H1 (cell line): Measurements from ENCODE around the gene OR51M1. TPM values are rescaled to one million over a fixed set of nuclear protein-coding genes. Genes with fewer than 3 reads are reported as not detected.
A peak's percentile ranks its signal among the peaks of the same experiment; 100 is the strongest.

Experiments
- CTCF ChIA-PET: fragments of 300-600 bp; sonication (Branson Sonifier 250); formaldehyde crosslinking; loops from one replicate; lab custom pipeline; 2021; ENCODE audit not compliant: partially characterized antibody; lab: Charles Lee
- POLR2A ChIA-PET: fragments of 300-600 bp; sonication (Branson Sonifier 250); formaldehyde crosslinking; loops from one replicate; lab custom pipeline; 2021; ENCODE audit warnings: inconsistent platforms; ENCODE audit not compliant: partially characterized antibody; lab: Charles Lee
- DNase-seq, 2 experiments: peaks; one replicate each; pipeline versions ENCODE4 v3.0.0 to v3.0.0-alpha.2; 2010 to 2022; ENCODE audit warnings: low spot score in 2 of 2, low read depth in 1 of 2, mixed read lengths in 1 of 2
- FAIRE-seq: peaks from 2 replicates; lab custom pipeline; 2011; peaks lifted over from hg19 to GRCh38; lab: Jason Lieb, UNC
- H2AFZ ChIP-seq: 2 replicates; pipeline ENCODE4 v1.8.1; 2012; ENCODE audit warnings: low read length, inconsistent platforms
- H2AK5ac ChIP-seq: 2 replicates; pipeline ENCODE4 v1.6.1; 2013; ENCODE audit warnings: low read depth, low read length
- H2BK120ac ChIP-seq: replicated peaks from 2 replicates; pipeline ENCODE3; 2013; ENCODE audit warnings: low read depth, low read length, inconsistent platforms
- H2BK12ac ChIP-seq: 2 replicates; pipeline ENCODE4 v1.6.1; 2013; ENCODE audit warnings: low read depth, low read length
- H2BK15ac ChIP-seq: 2 replicates; pipeline ENCODE4 v1.6.1; 2013; ENCODE audit warnings: low read length
- H2BK20ac ChIP-seq: 2 replicates; pipeline ENCODE4 v1.6.1; 2013; ENCODE audit warnings: low read length
- H2BK5ac ChIP-seq: 2 replicates; pipeline ENCODE4 v1.6.1; 2013; ENCODE audit warnings: low read depth, low read length
- H3K14ac ChIP-seq: 2 replicates; pipeline ENCODE4 v1.6.1; 2013; ENCODE audit warnings: inconsistent platforms; ENCODE audit not compliant: insufficient read length
- H3K18ac ChIP-seq: 2 replicates; pipeline ENCODE4 v1.6.1; 2013; ENCODE audit warnings: low read length; ENCODE audit errors: extremely low read depth
- H3K23ac ChIP-seq: 2 replicates; pipeline ENCODE4 v1.6.1; 2013; ENCODE audit warnings: inconsistent platforms; ENCODE audit not compliant: insufficient read length
- H3K23me2 ChIP-seq: 2 replicates; pipeline ENCODE4 v1.6.1; 2013; ENCODE audit warnings: low read depth, low read length
- H3K27ac ChIP-seq: 2 replicates; pipeline ENCODE4 v1.6.1; 2011; ENCODE audit warnings: low read depth, low read length, inconsistent platforms
- H3K27me3 ChIP-seq, 4 experiments: replicated peaks in 1 of 4; 1 replicate in 1 of 4; 2 replicates in 3 of 4; pipeline versions ENCODE4 v1.6.1 to v1.8.1; 2011 to 2013; ENCODE audit warnings: low read length in 3 of 4, mild to moderate bottlenecking in 3 of 4, inconsistent platforms in 2 of 4, mixed read lengths in 2 of 4, moderate library complexity in 1 of 4; ENCODE audit not compliant: control insufficient read depth in 3 of 4, insufficient read depth in 3 of 4; ENCODE audit errors: extremely low read depth in 1 of 4
- H3K36me3 ChIP-seq, 4 experiments: 2 replicates each; pipeline versions ENCODE4 v1.6.1 to v1.8.1; 2011 to 2013; ENCODE audit warnings: mild to moderate bottlenecking in 4 of 4, low read length in 3 of 4, moderate library complexity in 2 of 4, control low read depth in 1 of 4, inconsistent platforms in 1 of 4; ENCODE audit not compliant: insufficient read depth in 4 of 4, control insufficient read depth in 2 of 4
- H3K4ac ChIP-seq: replicated peaks from 2 replicates; pipeline ENCODE3; 2013; ENCODE audit warnings: low read length, low read depth, mixed read lengths, inconsistent platforms; ENCODE audit not compliant: insufficient read length
- H3K4me1 ChIP-seq, 4 experiments: replicated peaks in 1 of 4; 1 replicate in 1 of 4; 2 replicates in 3 of 4; pipeline versions ENCODE4 v1.6.1 to v1.8.1; 2011 to 2013; ENCODE audit warnings: low read length in 3 of 4, inconsistent platforms in 2 of 4, mixed read lengths in 1 of 4; ENCODE audit not compliant: insufficient read depth in 4 of 4, control insufficient read depth in 3 of 4
- H3K4me2 ChIP-seq, 2 experiments: 2 replicates each; pipeline versions ENCODE4 v1.6.1 to v1.8.1; 2011 to 2013; ENCODE audit warnings: low read depth in 2 of 2, low read length in 2 of 2, control low read depth in 1 of 2, inconsistent platforms in 1 of 2, mild to moderate bottlenecking in 1 of 2; ENCODE audit not compliant: insufficient read depth in 1 of 2
- H3K4me3 ChIP-seq, 4 experiments: fragments of 200-600, 300-600 bp in 1 of 4; sonication (generic), shearing (Covaris generic), sonication (Bioruptor Twin) in 1 of 4; 2 replicates each; pipeline versions ENCODE4 v1.5.1 to v1.8.1; 2011 to 2016; ENCODE audit warnings: low read length in 4 of 4, low read depth in 3 of 4, control low read depth in 2 of 4, inconsistent platforms in 2 of 4, mild to moderate bottlenecking in 2 of 4, mixed read lengths in 1 of 4, moderate library complexity in 1 of 4; ENCODE audit not compliant: insufficient read depth in 2 of 4; ENCODE audit errors: extremely low read depth in 1 of 4
- H3K56ac ChIP-seq: replicated peaks from 2 replicates; pipeline ENCODE3; 2013; ENCODE audit warnings: low read depth, mild to moderate bottlenecking, mixed read lengths, low read length, inconsistent platforms; ENCODE audit not compliant: insufficient read length
- H3K79me1 ChIP-seq: 2 replicates; pipeline ENCODE4 v1.6.1; 2013; ENCODE audit warnings: low read depth, low read length, control low read depth
- H3K79me2 ChIP-seq, 2 experiments: 2 replicates each; pipeline versions ENCODE4 v1.6.1 to v1.8.1; 2012 to 2013; ENCODE audit warnings: low read length in 2 of 2, mild to moderate bottlenecking in 2 of 2, inconsistent platforms in 1 of 2; ENCODE audit not compliant: insufficient read depth in 2 of 2, control insufficient read depth in 1 of 2
- H3K9ac ChIP-seq, 4 experiments: replicated peaks in 1 of 4; 1 replicate in 1 of 4; 2 replicates in 3 of 4; pipeline versions ENCODE4 v1.6.1 to v1.8.1; 2011 to 2013; ENCODE audit warnings: low read depth in 3 of 4, low read length in 3 of 4, control low read depth in 2 of 4, mild to moderate bottlenecking in 2 of 4, moderate library complexity in 2 of 4, inconsistent platforms in 1 of 4; ENCODE audit errors: extremely low read depth in 1 of 4
- H3K9me3 ChIP-seq, 2 experiments: 2 replicates each; pipeline versions ENCODE4 v1.6.1 to v1.8.1; 2012 to 2013; ENCODE audit warnings: mild to moderate bottlenecking in 2 of 2, moderate library complexity in 2 of 2, control low read depth in 1 of 2, inconsistent platforms in 1 of 2, low read depth in 1 of 2, low read length in 1 of 2, mixed read lengths in 1 of 2; ENCODE audit not compliant: insufficient read depth in 2 of 2
- H4K20me1 ChIP-seq, 2 experiments: replicated peaks in 1 of 2; 2 replicates each; pipeline versions ENCODE3 to v1.8.1; 2011 to 2013; ENCODE audit warnings: inconsistent platforms in 2 of 2, low read length in 2 of 2, mild to moderate bottlenecking in 1 of 2; ENCODE audit not compliant: insufficient read depth in 2 of 2, control insufficient read depth in 1 of 2
- H4K5ac ChIP-seq: 2 replicates; pipeline ENCODE4 v1.6.1; 2013; ENCODE audit warnings: low read length, low read depth, mixed read lengths, inconsistent platforms; ENCODE audit not compliant: insufficient read length
- H4K8ac ChIP-seq: 2 replicates; pipeline ENCODE4 v1.8.0; 2013; ENCODE audit warnings: mild to moderate bottlenecking, moderate library complexity, low read length, inconsistent platforms; ENCODE audit not compliant: insufficient read depth; ENCODE audit errors: extremely low read depth
- H4K91ac ChIP-seq: replicated peaks from 2 replicates; pipeline ENCODE3; 2013; ENCODE audit warnings: low read length, mixed read lengths, inconsistent platforms; ENCODE audit not compliant: insufficient read length
- BRCA1 ChIP-seq: IDR thresholded peaks from 2 replicates; pipeline ENCODE4 v1.6.1; 2012; ENCODE audit warnings: low read depth, low read length, improper control_type of control experiment
- CBX8 ChIP-seq: fragments of 300-800, 300-1000 bp; sonication (generic); IDR thresholded peaks from 2 replicates; pipeline ENCODE4 v1.7.1; 2016; ENCODE audit warnings: low read depth, low read length, borderline replicate concordance
- CHD2 ChIP-seq: IDR thresholded peaks from 2 replicates; pipeline ENCODE4 v1.6.1; 2012; ENCODE audit warnings: low read length, improper control_type of control experiment
- CTBP2 ChIP-seq: IDR thresholded peaks from 2 replicates; pipeline ENCODE4 v1.7.0; 2011; ENCODE audit warnings: borderline replicate concordance, mild to moderate bottlenecking, moderate library complexity, mixed read lengths, low read length; ENCODE audit not compliant: insufficient read depth, insufficient read length
- CTCF ChIP-seq, 3 experiments: IDR thresholded peaks; 1 replicate in 2 of 3; 2 replicates in 1 of 3; pipeline versions ENCODE4 v1.5.1 to v1.6.1; 2011; ENCODE audit warnings: low read length in 3 of 3, mild to moderate bottlenecking in 3 of 3, inconsistent platforms in 2 of 3, low read depth in 1 of 3, moderate library complexity in 1 of 3; ENCODE audit not compliant: insufficient read depth in 1 of 3; ENCODE audit errors: control extremely low read depth in 1 of 3
- EGR1 ChIP-seq: IDR thresholded peaks from 2 replicates; pipeline ENCODE4 v1.6.1; 2011; ENCODE audit warnings: low read depth, low read length, borderline replicate concordance
- HDAC2 ChIP-seq, 2 experiments: fragments of 300-600 bp in 1 of 2; sonication (generic) in 1 of 2; IDR thresholded peaks; 2 replicates each; pipeline ENCODE4 v1.6.1; 2011 to 2012; ENCODE audit warnings: low read depth in 2 of 2, low read length in 2 of 2, mild to moderate bottlenecking in 2 of 2, moderate library complexity in 2 of 2, borderline replicate concordance in 1 of 2, inconsistent platforms in 1 of 2
- TAF7 ChIP-seq: optimal IDR thresholded peaks from 2 replicates; pipeline ENCODE3; 2011; ENCODE audit warnings: low read depth, mild to moderate bottlenecking, inconsistent platforms, low read length, moderate library complexity, borderline replicate concordance
- USF2 ChIP-seq: IDR thresholded peaks from 2 replicates; pipeline ENCODE4 v1.6.1; 2011; ENCODE audit warnings: low read length, improper control_type of control experiment
- WGBS, 2 experiments: shearing (Covaris generic) in 1 of 2; methylation state at CpG; one replicate each; pipeline versions ENCODE4 v1.1.6 to v1.1.7; 2013 to 2015; ENCODE audit warnings: low lambda C conversion rate in 2 of 2, mixed read lengths in 2 of 2, inconsistent platforms in 1 of 2, low coverage in 1 of 2, missing lambda C conversion rate in 1 of 2; ENCODE audit not compliant: insufficient replicate concordance in 2 of 2, insufficient coverage in 1 of 2, insufficient read length in 1 of 2; ENCODE audit errors: extremely low coverage in 1 of 2, missing lambda C conversion rate in 1 of 2; 5-methylcytosine and 5-hydroxymethylcytosine counted together
- polyA plus RNA-seq, 7 experiments: library from polyadenylated mRNA; depleted of rRNA in 3 of 7; stranded (reverse) in 5 of 7; unstranded in 2 of 7; fragments of >200 nt in 5 of 7; fragments of 200-250 nt in 2 of 7; gene quantifications; 1 replicate in 5 of 7; 2 replicates in 1 of 7; 4 replicates in 1 of 7; pipeline versions ENCODE4 v1.2.1 to v1.2.3, GENCODE V29; 2011 to 2013; ENCODE audit warnings: missing spikeins in 2 of 7, mixed read lengths in 2 of 7
- total RNA-seq: library from RNA; stranded (reverse); fragmentation: NEBNext Ultra II Directional; extraction: Animal tissue kit (Norgen Biotek cat#: 25700); gene quantifications from 2 replicates; pipeline ENCODE4 v1.2.1, GENCODE V29; 2021

Gene OR51M1
- total and polyA plus RNA-seq, 2 of the 8 experiments (the other 6 are each of a cell fraction or from before 2014, with no cell fraction given): 0.08 TPM; not detected in 1

- FAIRE-seq: no peak
These were observed 38.2 kb downstream of the OR51M1 start, which contains the start of gene OR51Q1 for GRCh38 chr11:5421811-5422210. Gene OR51Q1, plus strand, starts transcription at chr11:5422111. Its CDS starts 90 bp downstream, at chr11:5422201.

More at GRCh38 chr11:5421811-5422210, 38.2 kb downstream of the OR51M1 start, which contains the start of gene OR51Q1:
- H3K36me3 ChIP-seq: no peaks in the 10 kb centered on the region
- no peak for DNase-seq
- H3K27ac ChIP-seq: no peak within 1 kb of the TSS
- no peaks in the 10 kb centered on the region for H3K9me3 ChIP-seq
- no peak within 1 kb of the TSS for H3K56ac ChIP-seq
- H4K5ac ChIP-seq: no peak within 1 kb of the TSS
- no peak within 1 kb of the TSS for H3K4me3 ChIP-seq
- H2BK120ac ChIP-seq: no peak within 1 kb of the TSS
- POLR2A ChIA-PET: no interaction called here
- WGBS, 2 experiments: 82% methylated on average over 1 of the region's 1 CpG; no CpG with 5 or more reads in 1 of the 2 experiments
- H2AFZ ChIP-seq: peak within 1 kb of the TSS; percentile 90
- no peak within 1 kb of the TSS for H3K9ac ChIP-seq
- no peak within 1 kb of the TSS for H2BK15ac ChIP-seq
- H3K79me2 ChIP-seq: no peaks in the 10 kb centered on the region
- H2AK5ac ChIP-seq: no peak within 1 kb of the TSS
- H3K79me1 ChIP-seq: no peaks in the 10 kb centered on the region
- no peak within 1 kb of the TSS for H4K8ac ChIP-seq
- no peak within 1 kb of the TSS for H2BK12ac ChIP-seq
- no peak within 1 kb of the TSS for H3K4me2 ChIP-seq
- no peak within 1 kb of the TSS for H2BK5ac ChIP-seq
- CTCF ChIA-PET: interaction anchor here (1.5 kb wide), 1 partner anchor 12 kb away, joined by 3 read pairs; no protein-coding TSS in a partner anchor
- no peak within 1 kb of the TSS for H3K4ac ChIP-seq
- no peaks in the 10 kb centered on the region for H3K23me2 ChIP-seq
- no peak within 1 kb of the TSS for H4K91ac ChIP-seq
- H4K20me1 ChIP-seq: no peaks in the 10 kb centered on the region
- H3K27me3 ChIP-seq: no peaks in the 10 kb centered on the region
- H3K14ac ChIP-seq: no peak within 1 kb of the TSS
- H3K18ac ChIP-seq: no peak within 1 kb of the TSS
- no peak for TF ChIP-seq CBX8
- no peak for TF ChIP-seq CTBP2
- TF ChIP-seq EGR1: no peak
- no peak for TF ChIP-seq USF2
- no peak for TF ChIP-seq CTCF (IDR thresholded peaks at IDR 0.05; ENCODE audit: control extremely low read depth in 1 of 3, insufficient read depth in 1 of 3, low read depth in 1 of 3, low read length in 3 of 3)
- no peak for TF ChIP-seq TAF7
- TF ChIP-seq BRCA1: no peak
- no peak for TF ChIP-seq CHD2
- TF ChIP-seq HDAC2 (IDR thresholded peaks at IDR 0.05; ENCODE audit: borderline replicate concordance in 1 of 2, low read depth in 2 of 2, low read length in 2 of 2): no peak
- H3K4me1 ChIP-seq: no peaks in the 10 kb centered on the region
- H3K23ac ChIP-seq: no peak within 1 kb of the TSS
- H2BK20ac ChIP-seq: no peak within 1 kb of the TSS
